H1 (cell line): ENCODE results near the gene PRDM10. TPM values are rescaled to one million over a fixed set of nuclear protein-coding genes. Genes with fewer than 3 reads are reported as not detected.

Experiments used
- CTCF ChIA-PET: fragments of 300-600 bp; sonication (Branson Sonifier 250); formaldehyde crosslinking; loops from one replicate; lab custom pipeline; 2021; ENCODE audit not compliant: partially characterized antibody; lab: Charles Lee
- POLR2A ChIA-PET: fragments of 300-600 bp; sonication (Branson Sonifier 250); formaldehyde crosslinking; loops from one replicate; lab custom pipeline; 2021; ENCODE audit warnings: inconsistent platforms; ENCODE audit not compliant: partially characterized antibody; lab: Charles Lee
- DNase-seq, 2 experiments: peaks; one replicate each; pipeline versions ENCODE4 v3.0.0 to v3.0.0-alpha.2; 2010 to 2022; ENCODE audit warnings: low spot score in 2 of 2, low read depth in 1 of 2, mixed read lengths in 1 of 2
- FAIRE-seq: peaks from 2 replicates; lab custom pipeline; 2011; peaks lifted over from hg19 to GRCh38; lab: Jason Lieb, UNC
- H2AFZ ChIP-seq: 2 replicates; pipeline ENCODE4 v1.8.1; 2012; ENCODE audit warnings: low read length, inconsistent platforms
- H2AK5ac ChIP-seq: 2 replicates; pipeline ENCODE4 v1.6.1; 2013; ENCODE audit warnings: low read depth, low read length
- H2BK120ac ChIP-seq: replicated peaks from 2 replicates; pipeline ENCODE3; 2013; ENCODE audit warnings: low read depth, low read length, inconsistent platforms
- H2BK12ac ChIP-seq: 2 replicates; pipeline ENCODE4 v1.6.1; 2013; ENCODE audit warnings: low read depth, low read length
- H2BK15ac ChIP-seq: 2 replicates; pipeline ENCODE4 v1.6.1; 2013; ENCODE audit warnings: low read length
- H2BK20ac ChIP-seq: 2 replicates; pipeline ENCODE4 v1.6.1; 2013; ENCODE audit warnings: low read length
- H2BK5ac ChIP-seq: 2 replicates; pipeline ENCODE4 v1.6.1; 2013; ENCODE audit warnings: low read depth, low read length
- H3K14ac ChIP-seq: 2 replicates; pipeline ENCODE4 v1.6.1; 2013; ENCODE audit warnings: inconsistent platforms; ENCODE audit not compliant: insufficient read length
- H3K18ac ChIP-seq: 2 replicates; pipeline ENCODE4 v1.6.1; 2013; ENCODE audit warnings: low read length; ENCODE audit errors: extremely low read depth
- H3K23ac ChIP-seq: 2 replicates; pipeline ENCODE4 v1.6.1; 2013; ENCODE audit warnings: inconsistent platforms; ENCODE audit not compliant: insufficient read length
- H3K23me2 ChIP-seq: 2 replicates; pipeline ENCODE4 v1.6.1; 2013; ENCODE audit warnings: low read depth, low read length
- H3K27ac ChIP-seq: 2 replicates; pipeline ENCODE4 v1.6.1; 2011; ENCODE audit warnings: low read depth, low read length, inconsistent platforms
- H3K27me3 ChIP-seq, 4 experiments: replicated peaks in 1 of 4; 1 replicate in 1 of 4; 2 replicates in 3 of 4; pipeline versions ENCODE4 v1.6.1 to v1.8.1; 2011 to 2013; ENCODE audit warnings: low read length in 3 of 4, mild to moderate bottlenecking in 3 of 4, inconsistent platforms in 2 of 4, mixed read lengths in 2 of 4, moderate library complexity in 1 of 4; ENCODE audit not compliant: control insufficient read depth in 3 of 4, insufficient read depth in 3 of 4; ENCODE audit errors: extremely low read depth in 1 of 4
- H3K36me3 ChIP-seq, 4 experiments: 2 replicates each; pipeline versions ENCODE4 v1.6.1 to v1.8.1; 2011 to 2013; ENCODE audit warnings: mild to moderate bottlenecking in 4 of 4, low read length in 3 of 4, moderate library complexity in 2 of 4, control low read depth in 1 of 4, inconsistent platforms in 1 of 4; ENCODE audit not compliant: insufficient read depth in 4 of 4, control insufficient read depth in 2 of 4
- H3K4ac ChIP-seq: replicated peaks from 2 replicates; pipeline ENCODE3; 2013; ENCODE audit warnings: low read length, low read depth, mixed read lengths, inconsistent platforms; ENCODE audit not compliant: insufficient read length
- H3K4me1 ChIP-seq, 4 experiments: replicated peaks in 1 of 4; 1 replicate in 1 of 4; 2 replicates in 3 of 4; pipeline versions ENCODE4 v1.6.1 to v1.8.1; 2011 to 2013; ENCODE audit warnings: low read length in 3 of 4, inconsistent platforms in 2 of 4, mixed read lengths in 1 of 4; ENCODE audit not compliant: insufficient read depth in 4 of 4, control insufficient read depth in 3 of 4
- H3K4me2 ChIP-seq, 2 experiments: 2 replicates each; pipeline versions ENCODE4 v1.6.1 to v1.8.1; 2011 to 2013; ENCODE audit warnings: low read depth in 2 of 2, low read length in 2 of 2, control low read depth in 1 of 2, inconsistent platforms in 1 of 2, mild to moderate bottlenecking in 1 of 2; ENCODE audit not compliant: insufficient read depth in 1 of 2
- H3K4me3 ChIP-seq, 4 experiments: fragments of 200-600, 300-600 bp in 1 of 4; sonication (generic), shearing (Covaris generic), sonication (Bioruptor Twin) in 1 of 4; 2 replicates each; pipeline versions ENCODE4 v1.5.1 to v1.8.1; 2011 to 2016; ENCODE audit warnings: low read length in 4 of 4, low read depth in 3 of 4, control low read depth in 2 of 4, inconsistent platforms in 2 of 4, mild to moderate bottlenecking in 2 of 4, mixed read lengths in 1 of 4, moderate library complexity in 1 of 4; ENCODE audit not compliant: insufficient read depth in 2 of 4; ENCODE audit errors: extremely low read depth in 1 of 4
- H3K56ac ChIP-seq: replicated peaks from 2 replicates; pipeline ENCODE3; 2013; ENCODE audit warnings: low read depth, mild to moderate bottlenecking, mixed read lengths, low read length, inconsistent platforms; ENCODE audit not compliant: insufficient read length
- H3K79me1 ChIP-seq: 2 replicates; pipeline ENCODE4 v1.6.1; 2013; ENCODE audit warnings: low read depth, low read length, control low read depth
- H3K79me2 ChIP-seq, 2 experiments: 2 replicates each; pipeline versions ENCODE4 v1.6.1 to v1.8.1; 2012 to 2013; ENCODE audit warnings: low read length in 2 of 2, mild to moderate bottlenecking in 2 of 2, inconsistent platforms in 1 of 2; ENCODE audit not compliant: insufficient read depth in 2 of 2, control insufficient read depth in 1 of 2
- H3K9ac ChIP-seq, 4 experiments: replicated peaks in 1 of 4; 1 replicate in 1 of 4; 2 replicates in 3 of 4; pipeline versions ENCODE4 v1.6.1 to v1.8.1; 2011 to 2013; ENCODE audit warnings: low read depth in 3 of 4, low read length in 3 of 4, control low read depth in 2 of 4, mild to moderate bottlenecking in 2 of 4, moderate library complexity in 2 of 4, inconsistent platforms in 1 of 4; ENCODE audit errors: extremely low read depth in 1 of 4
- H3K9me3 ChIP-seq, 2 experiments: 2 replicates each; pipeline versions ENCODE4 v1.6.1 to v1.8.1; 2012 to 2013; ENCODE audit warnings: mild to moderate bottlenecking in 2 of 2, moderate library complexity in 2 of 2, control low read depth in 1 of 2, inconsistent platforms in 1 of 2, low read depth in 1 of 2, low read length in 1 of 2, mixed read lengths in 1 of 2; ENCODE audit not compliant: insufficient read depth in 2 of 2
- H4K20me1 ChIP-seq, 2 experiments: replicated peaks in 1 of 2; 2 replicates each; pipeline versions ENCODE3 to v1.8.1; 2011 to 2013; ENCODE audit warnings: inconsistent platforms in 2 of 2, low read length in 2 of 2, mild to moderate bottlenecking in 1 of 2; ENCODE audit not compliant: insufficient read depth in 2 of 2, control insufficient read depth in 1 of 2
- H4K5ac ChIP-seq: 2 replicates; pipeline ENCODE4 v1.6.1; 2013; ENCODE audit warnings: low read length, low read depth, mixed read lengths, inconsistent platforms; ENCODE audit not compliant: insufficient read length
- H4K8ac ChIP-seq: 2 replicates; pipeline ENCODE4 v1.8.0; 2013; ENCODE audit warnings: mild to moderate bottlenecking, moderate library complexity, low read length, inconsistent platforms; ENCODE audit not compliant: insufficient read depth; ENCODE audit errors: extremely low read depth
- H4K91ac ChIP-seq: replicated peaks from 2 replicates; pipeline ENCODE3; 2013; ENCODE audit warnings: low read length, mixed read lengths, inconsistent platforms; ENCODE audit not compliant: insufficient read length
- CEBPB ChIP-seq: IDR thresholded peaks from 2 replicates; pipeline ENCODE4 v1.6.1; 2012; ENCODE audit warnings: low read depth, low read length
- EP300 ChIP-seq, 2 experiments: IDR thresholded peaks; 1 replicate in 1 of 2; 2 replicates in 1 of 2; pipeline ENCODE4 v1.6.1; 2011 to 2012; ENCODE audit warnings: low read depth in 2 of 2, low read length in 2 of 2, mild to moderate bottlenecking in 2 of 2, borderline replicate concordance in 1 of 2, inconsistent platforms in 1 of 2, moderate library complexity in 1 of 2
- JUND ChIP-seq: IDR thresholded peaks from 2 replicates; pipeline ENCODE4 v1.6.1; 2011; ENCODE audit warnings: mild to moderate bottlenecking, improper control_type of control experiment, low read length
- POU5F1 ChIP-seq: IDR thresholded peaks from 2 replicates; pipeline ENCODE4 v1.6.1; 2011; ENCODE audit warnings: low read depth, mild to moderate bottlenecking, low read length, moderate library complexity
- SP1 ChIP-seq: IDR thresholded peaks from 2 replicates; pipeline ENCODE4 v1.6.1; 2011; ENCODE audit warnings: low read depth, low read length
- SUZ12 ChIP-seq: fragments of 200-600 bp; sonication (generic); IDR thresholded peaks from 2 replicates; pipeline ENCODE4 v1.6.1; 2012; ENCODE audit warnings: mild to moderate bottlenecking, inconsistent platforms, low read length, moderate library complexity, mixed read lengths
- WGBS, 2 experiments: shearing (Covaris generic) in 1 of 2; methylation state at CpG; one replicate each; pipeline versions ENCODE4 v1.1.6 to v1.1.7; 2013 to 2015; ENCODE audit warnings: low lambda C conversion rate in 2 of 2, mixed read lengths in 2 of 2, inconsistent platforms in 1 of 2, low coverage in 1 of 2, missing lambda C conversion rate in 1 of 2; ENCODE audit not compliant: insufficient replicate concordance in 2 of 2, insufficient coverage in 1 of 2, insufficient read length in 1 of 2; ENCODE audit errors: extremely low coverage in 1 of 2, missing lambda C conversion rate in 1 of 2; 5-methylcytosine and 5-hydroxymethylcytosine counted together
- polyA plus RNA-seq, 7 experiments: library from polyadenylated mRNA; depleted of rRNA in 3 of 7; stranded (reverse) in 5 of 7; unstranded in 2 of 7; fragments of >200 nt in 5 of 7; fragments of 200-250 nt in 2 of 7; gene quantifications; 1 replicate in 5 of 7; 2 replicates in 1 of 7; 4 replicates in 1 of 7; pipeline versions ENCODE4 v1.2.1 to v1.2.3, GENCODE V29; 2011 to 2013; ENCODE audit warnings: missing spikeins in 2 of 7, mixed read lengths in 2 of 7
- total RNA-seq: library from RNA; stranded (reverse); fragmentation: NEBNext Ultra II Directional; extraction: Animal tissue kit (Norgen Biotek cat#: 25700); gene quantifications from 2 replicates; pipeline ENCODE4 v1.2.1, GENCODE V29; 2021

The PRDM10 gene
- total and polyA plus RNA-seq, 2 of the 8 experiments (the other 6 are each of a cell fraction or from before 2014, with no cell fraction given), result 15.5 to 19.2 TPM

GRCh38 chr11:130037058-130037457, 34.4 kb upstream of the PRDM10 start:
- Histone ChIP-seq H3K9ac (no peak overlapping the region), H3K36me3 (no peaks in the 10 kb centered on the region), H3K9me3 (no peaks in the 10 kb centered on the region), H3K79me1 (no peaks in the 10 kb centered on the region), H3K27me3 (no peaks in the 10 kb centered on the region), H4K8ac (no peak overlapping the region), H2BK20ac (0 out of 2 replicates have a peak overlapping the region, but pooled peaks have one; percentile 13), H2BK12ac (no peak overlapping the region), H3K56ac (no peak overlapping the region), H3K23ac (no peak overlapping the region), H3K18ac (peak overlapping the region; percentile 15; the same call in 1 of the 2 replicates), H3K79me2 (no peaks in the 10 kb centered on the region), H3K4ac (no peak overlapping the region), H3K23me2 (no peaks in the 10 kb centered on the region), H4K5ac (no peak overlapping the region), H4K91ac (no peak overlapping the region), H3K4me1 (peaks cover 0 to 3% (median 1%) of the 10 kb centered on the region in 4 experiments; a peak in 2 of 7 replicates), H2BK5ac (no peak overlapping the region), H2AK5ac (no peak overlapping the region), H2AFZ (no peak overlapping the region), H3K14ac (no peak overlapping the region), H2BK120ac (no peak overlapping the region), H4K20me1 (no peaks in the 10 kb centered on the region), H3K4me2 (no peak overlapping the region; a peak in 1 of 4 replicates), H3K27ac (no peak overlapping the region), H2BK15ac (no peak overlapping the region), H3K4me3 (no peak overlapping the region)
- POLR2A ChIA-PET, result interaction anchor here (1.4 kb wide), 1 partner anchor 34 kb away, joined by 4 read pairs; no protein-coding TSS in a partner anchor
- DNase-seq (no peak), FAIRE-seq (no peak)
- CTCF ChIA-PET, result interaction anchor here (0.6 to 1.4 kb wide), 5 partner anchors 13 to 942 kb away, joined by 3 to 5 read pairs (median 3); no protein-coding TSS in a partner anchor
- TF ChIP-seq POU5F1 (no peak), SUZ12 (no peak), JUND (no peak), SP1 (no peak), CEBPB (no peak), EP300 (IDR thresholded peaks at IDR 0.05; ENCODE audit: borderline replicate concordance in 1 of 2, low read depth in 2 of 2, low read length in 2 of 2) (no peak)
- WGBS, 2 experiments, result 89% methylated on average over 3 of the region's 3 CpGs; no CpG with 5 or more reads in 1 of the 2 experiments
